Panc1 (cell line): ENCODE results near the gene SSR1.
"Not testable (repeated sequence)": the region's sequence is repeated elsewhere in the genome, so short reads cannot be mapped to it uniquely, and the experiment has no call there.

Experiments used
- CTCF ChIP-seq: fragments of 450-650 bp; IDR thresholded peaks from 2 replicates; pipeline ENCODE4 v1.5.1; 2017; ENCODE audit warnings: mild to moderate bottlenecking
- TCF7L2 ChIP-seq: IDR thresholded peaks from 2 replicates; pipeline ENCODE4 v1.6.1; 2011; ENCODE audit warnings: mild to moderate bottlenecking, low read depth, low read length, inconsistent platforms

- TF ChIP-seq TCF7L2, CTCF: not testable (repeated sequence)
Measured at GRCh38 chr6:7321866-7322265, 8.9 kb upstream of the SSR1 start.
